Embryonic facial prominence (tissue), 1 donor: ENCODE results near the gene NGEF.

Experiments
- DNase-seq: peaks from one replicate; pipeline ENCODE4 v3.0.0-alpha.2; 2016; ENCODE audit errors: extremely low spot score

Gene NGEF

DNA sequence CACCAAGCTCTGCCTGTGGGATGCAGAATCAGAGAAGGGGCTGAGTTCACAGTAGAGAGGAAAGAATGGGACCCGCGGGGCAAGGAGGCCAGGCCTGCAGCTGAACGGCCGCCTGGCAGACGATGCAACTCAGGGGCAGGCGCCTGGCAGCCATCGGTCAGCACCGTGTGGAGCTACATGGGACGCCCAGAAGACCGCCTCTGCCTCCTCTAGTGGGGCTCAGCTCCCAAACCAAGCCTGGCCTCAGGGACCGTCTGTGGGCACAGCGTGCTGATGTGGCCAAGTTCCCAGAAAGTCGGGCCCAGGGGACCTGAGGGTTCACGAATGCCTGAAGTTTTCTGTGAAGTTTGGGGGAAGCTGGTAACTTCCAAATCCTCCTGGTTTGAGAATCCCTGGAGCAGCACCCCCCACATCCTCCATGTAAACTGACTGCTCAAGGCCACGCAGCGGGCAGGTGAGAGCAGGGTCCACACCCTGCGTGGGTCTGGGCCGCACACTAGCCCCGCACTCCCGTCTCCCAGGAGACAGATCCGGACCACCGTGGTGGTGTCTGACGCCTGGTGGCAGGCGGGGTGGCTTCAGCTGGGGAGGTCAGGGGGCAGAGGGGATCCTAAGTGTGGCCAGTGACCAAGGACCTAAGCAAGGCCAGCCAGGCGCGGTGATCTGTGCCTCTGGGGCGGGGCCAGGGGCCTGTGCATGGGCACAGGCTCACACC, 128.3 kb downstream of the NGEF start:
- DNase-seq: no peak

GRCh38 chr2:232884001-232884421, 129.0 kb downstream of the NGEF start:
- no peak for DNase-seq

- no peak for DNase-seq
Measured at GRCh38 chr2:232883116-232883721, 129.8 kb downstream of the NGEF start.

GRCh38 chr2:232882505-232883115, 130.4 kb downstream of the NGEF start:
- DNase-seq: no peak

DNA sequence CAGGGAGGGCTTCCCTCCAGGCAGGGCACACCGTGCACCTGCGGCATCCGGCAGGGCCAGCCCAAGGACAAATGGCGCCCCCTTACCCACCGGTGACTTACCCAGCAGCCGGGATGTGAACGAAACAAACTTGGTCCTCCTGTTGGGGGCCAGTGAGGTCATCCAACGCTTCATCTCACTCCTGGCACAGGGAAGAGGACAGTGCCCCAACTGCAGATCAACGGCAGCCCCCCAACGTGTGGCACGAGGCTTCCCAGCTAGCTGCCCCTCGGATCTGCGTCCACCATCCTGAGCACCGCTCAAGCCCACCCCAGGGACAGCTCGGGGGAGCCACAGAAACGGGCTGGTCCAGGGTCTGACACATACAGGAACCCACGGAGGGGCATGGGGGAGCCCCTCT, 131.0 kb downstream of the NGEF start:
- no peak for DNase-seq

- no peak for DNase-seq
Measured at GRCh38 chr2:232880764-232881351, 132.2 kb downstream of the NGEF start.

DNA sequence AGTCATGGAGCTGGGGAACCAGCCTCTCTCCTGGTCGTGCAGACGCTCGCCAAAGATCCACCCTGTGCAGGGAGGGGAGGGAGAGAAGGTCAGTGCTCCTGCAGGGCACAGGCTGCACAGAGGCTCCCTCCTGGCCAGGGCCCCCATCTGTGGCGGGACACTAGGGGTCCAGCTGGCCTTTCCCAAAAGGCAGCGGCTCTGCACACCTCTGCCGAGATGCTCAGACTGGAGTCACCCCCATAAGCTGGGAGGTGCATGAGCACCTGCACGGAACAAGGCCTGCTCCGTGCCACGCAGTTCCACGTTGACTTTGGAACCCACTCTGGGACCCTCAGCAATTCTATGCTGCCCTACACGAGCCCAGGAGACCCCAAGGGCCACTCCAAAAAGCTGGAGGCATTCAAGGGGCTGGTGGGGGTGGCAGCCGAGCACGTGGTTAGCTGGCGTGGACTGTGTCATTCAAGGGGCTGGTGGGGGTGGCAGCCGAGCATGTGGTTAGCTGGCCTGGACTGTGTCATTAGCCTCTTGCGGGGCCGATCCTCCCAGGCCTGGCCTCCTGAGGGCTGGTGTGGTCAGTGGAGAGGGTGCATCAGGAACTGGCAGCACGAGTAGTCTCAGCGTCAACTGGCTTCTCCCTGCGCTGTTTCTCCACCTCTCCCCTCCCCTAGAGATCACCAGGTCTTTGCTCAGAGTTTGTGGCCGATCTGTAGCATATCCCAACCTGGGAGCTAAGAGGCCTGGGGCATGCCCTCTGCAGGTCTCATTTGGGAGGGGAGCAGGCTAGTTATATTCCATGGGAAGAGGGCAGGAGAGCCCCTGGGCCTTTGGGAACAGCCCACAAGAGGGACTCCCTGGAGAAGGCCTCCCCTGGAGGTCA, 133.2 kb downstream of the NGEF start:
- no peak for DNase-seq

- no peak for DNase-seq
Measured at GRCh38 chr2:232878855-232879617, 134.0 kb downstream of the NGEF start.

DNA sequence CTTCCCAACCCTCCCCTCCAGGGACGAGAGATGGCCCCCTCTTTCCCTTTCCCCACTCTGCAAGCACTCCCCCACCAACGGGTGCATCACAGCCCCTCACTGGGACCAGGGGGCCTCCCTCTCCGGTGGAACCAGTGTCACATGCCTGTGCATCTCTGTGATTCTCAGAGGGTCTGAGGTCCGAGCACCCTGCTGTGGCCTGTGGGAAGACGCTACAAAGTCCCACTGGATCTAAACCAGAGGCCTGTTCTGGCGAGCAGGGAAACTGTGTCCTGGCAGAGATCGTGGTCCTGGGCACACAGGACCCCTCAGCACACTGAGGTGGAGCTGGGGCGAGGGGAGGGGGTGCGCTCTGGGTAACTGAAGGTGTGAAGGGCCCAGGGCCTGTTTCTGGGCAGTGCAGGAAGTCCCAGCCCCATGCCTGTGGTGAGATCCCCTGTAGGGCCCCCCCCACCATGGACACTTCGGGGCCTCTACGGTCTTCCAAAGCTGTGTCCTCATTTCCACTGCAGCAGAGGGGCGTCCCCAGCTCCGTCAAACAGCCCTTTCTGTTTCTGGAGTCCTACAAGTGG, 135.0 kb downstream of the NGEF start:
- DNase-seq: no peak

DNA sequence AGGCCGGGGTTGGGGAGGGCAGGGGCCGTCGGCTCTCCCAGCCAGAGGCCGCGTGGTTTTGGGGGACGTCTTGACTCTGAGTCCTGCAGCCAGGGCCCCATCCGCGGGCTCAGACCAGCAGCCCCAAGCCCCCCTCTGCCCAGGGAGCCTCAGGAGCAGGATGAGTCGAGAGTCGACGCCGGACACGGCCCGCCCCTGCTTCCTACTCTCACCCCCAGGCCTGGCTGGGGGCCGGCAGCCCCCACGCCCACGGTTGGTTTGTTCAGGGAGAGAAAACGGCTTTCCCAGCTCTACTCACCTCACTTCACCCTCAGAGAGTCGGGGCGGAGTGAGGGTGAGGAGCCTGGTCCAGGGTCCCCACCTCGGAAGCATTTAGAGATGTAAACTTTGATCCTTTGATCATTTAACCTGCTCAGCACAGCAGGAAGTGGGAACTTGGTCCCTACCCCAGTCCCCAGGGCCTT, 136.0 kb downstream of the NGEF start:
- DNase-seq: no peak

GRCh38 chr2:232876161-232876977, 136.7 kb downstream of the NGEF start:
- DNase-seq: no peak

DNA sequence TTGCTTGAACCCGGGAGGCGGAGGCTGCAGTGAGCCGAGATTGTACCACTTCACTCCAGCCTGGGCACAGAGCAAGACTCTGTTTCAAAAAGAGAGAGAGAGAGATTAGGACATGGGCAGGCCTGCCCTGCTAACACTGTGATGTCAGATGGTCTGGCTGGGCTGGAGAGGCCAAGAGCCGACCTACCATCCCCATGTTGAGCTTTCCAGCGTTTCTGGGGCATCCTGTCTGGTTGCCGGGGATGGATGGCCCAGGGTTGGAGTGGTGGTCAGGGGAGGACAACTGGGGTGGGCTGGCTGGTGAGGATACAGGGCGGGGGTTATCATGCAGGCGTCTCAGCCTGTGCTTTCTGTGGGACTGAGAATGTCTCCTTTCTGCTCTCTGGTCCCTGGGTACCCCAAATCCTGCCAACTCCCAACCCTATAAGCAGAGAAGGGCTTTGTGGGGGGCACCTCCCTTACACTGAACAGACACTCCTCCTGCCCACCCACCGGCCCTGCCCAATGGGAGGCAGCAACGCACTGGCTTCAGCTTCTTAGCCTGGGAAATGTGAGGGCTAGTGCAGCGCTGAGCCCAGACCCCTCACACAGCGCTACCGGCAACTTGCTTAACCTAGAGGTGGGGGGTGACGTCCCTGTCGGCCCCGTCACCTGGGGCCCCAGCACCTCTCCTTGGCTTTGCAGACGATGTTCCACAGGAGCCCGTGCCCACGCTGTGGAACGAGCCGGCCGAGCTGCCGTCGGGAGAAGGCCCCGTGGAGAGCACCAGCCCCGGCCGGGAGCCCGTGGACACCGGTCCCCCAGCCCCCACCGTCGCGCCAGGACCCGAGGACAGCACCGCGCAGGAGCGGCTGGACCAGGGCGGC, 137.6 kb downstream of the NGEF start:
- DNase-seq: no peak

- no peak for DNase-seq
Measured at GRCh38 chr2:232874677-232875223, 138.3 kb downstream of the NGEF start.

- no peak for DNase-seq
Measured at GRCh38 chr2:232873909-232874641, 139.0 kb downstream of the NGEF start.

DNA sequence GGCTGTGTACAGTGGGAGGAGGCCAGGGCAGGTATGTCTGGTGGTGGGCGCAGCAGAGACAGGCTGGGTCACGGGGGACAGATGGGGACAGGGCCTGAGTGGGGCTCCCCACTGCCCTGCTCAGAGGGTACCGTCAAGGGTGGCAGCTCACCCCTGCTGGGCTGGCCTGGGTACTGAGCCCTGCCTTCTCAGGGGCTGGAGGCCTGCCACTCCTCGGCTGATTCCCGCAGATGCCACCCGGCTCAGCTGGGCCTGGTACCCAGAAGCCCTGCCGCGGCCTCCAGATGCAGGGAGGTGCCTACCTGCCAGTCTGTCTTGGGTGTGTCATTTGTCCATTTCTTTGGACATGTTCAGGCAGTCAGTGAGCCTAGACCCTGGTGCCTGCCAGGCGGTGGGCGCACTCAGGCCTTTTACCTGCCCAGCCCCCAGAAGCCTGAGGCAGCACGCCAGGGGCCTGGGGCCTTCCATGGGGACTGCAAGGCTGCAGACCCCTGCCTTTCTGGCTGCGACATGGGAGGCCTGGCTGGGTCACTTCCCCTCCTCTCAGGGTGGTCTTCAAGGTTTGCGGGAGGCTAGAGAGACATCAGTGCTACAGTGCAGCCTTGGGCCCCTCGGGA, 139.7 kb downstream of the NGEF start:
- no peak for DNase-seq

DNA sequence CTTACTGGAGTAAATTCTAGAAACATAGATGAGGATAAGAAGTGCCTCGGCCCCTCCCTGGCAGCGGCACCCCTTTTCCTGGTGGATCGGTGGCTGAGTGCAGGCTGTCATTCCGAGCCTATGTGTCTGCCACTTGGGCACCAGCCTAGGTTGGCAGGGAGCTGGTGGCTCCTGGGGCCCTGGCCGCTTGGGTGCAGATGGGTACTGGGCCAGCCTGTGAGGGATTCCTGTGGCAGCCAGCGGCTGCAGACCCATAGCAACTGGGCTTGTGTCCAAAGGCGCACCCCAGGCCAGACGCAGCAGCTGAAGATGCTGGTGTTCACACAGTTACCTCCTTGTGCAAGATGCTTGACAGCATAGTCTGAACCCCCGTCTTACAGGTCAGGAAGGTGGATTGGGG, 140.2 kb downstream of the NGEF start:
- no peak for DNase-seq
